Smooth muscle cell (in vitro differentiated cells): Measurements from ENCODE around the gene SLCO1A2. TPM values are rescaled to one million over a fixed set of nuclear protein-coding genes. Genes with fewer than 3 reads are reported as not detected.

ENCODE experiments used
- DNase-seq: peaks from one replicate; lab custom pipeline; 2025; ENCODE audit not compliant: unreplicated experiment; lab: John Stamatoyannopoulos, UW
- H2AFZ ChIP-seq: fragments of 200-600 bp; sonication (generic); 2 replicates; pipeline ENCODE4 v1.6.0; 2016; ENCODE audit warnings: antibody characterized with exemption, low read depth, mild to moderate bottlenecking
- H3F3A ChIP-seq: fragments of 200-600 bp; sonication (generic); 2 replicates; pipeline ENCODE4 v1.6.0; 2017; ENCODE audit warnings: antibody characterized with exemption, low read depth
- H3K27ac ChIP-seq: fragments of 200-600 bp; sonication (generic); 2 replicates; pipeline ENCODE4 v1.5.1; 2016; ENCODE audit warnings: low read depth, mild to moderate bottlenecking
- H3K27me3 ChIP-seq: fragments of 200-600 bp; sonication (generic); 2 replicates; pipeline ENCODE4 v1.6.1; 2016; ENCODE audit warnings: low read depth, mild to moderate bottlenecking
- H3K36me3 ChIP-seq: fragments of 200-600 bp; sonication (generic); 2 replicates; pipeline ENCODE4 v1.5.1; 2016; ENCODE audit warnings: low read depth
- H3K4me1 ChIP-seq: fragments of 200-600 bp; sonication (generic); 2 replicates; pipeline ENCODE4 v1.5.1; 2016; ENCODE audit warnings: low read depth
- H3K4me2 ChIP-seq: fragments of 200-600 bp; sonication (generic); 2 replicates; pipeline ENCODE4 v1.6.0; 2016; ENCODE audit warnings: mild to moderate bottlenecking
- H3K4me3 ChIP-seq: fragments of 200-600 bp; sonication (generic); 2 replicates; pipeline ENCODE4 v1.5.1; 2016; ENCODE audit warnings: mild to moderate bottlenecking
- H3K79me2 ChIP-seq: fragments of 200-600 bp; sonication (generic); 2 replicates; pipeline ENCODE4 v1.6.0; 2016; ENCODE audit warnings: low read depth, mild to moderate bottlenecking
- H3K9ac ChIP-seq: fragments of 200-600 bp; sonication (generic); 2 replicates; pipeline ENCODE4 v1.6.0; 2016; ENCODE audit warnings: low read depth
- H3K9me3 ChIP-seq: fragments of 200-600 bp; sonication (generic); replicated peaks from 2 replicates; pipeline ENCODE4 v1.5.1; 2016; ENCODE audit warnings: low read depth
- H4K20me1 ChIP-seq: fragments of 200-600 bp; sonication (generic); 2 replicates; pipeline ENCODE4 v1.6.0; 2016; ENCODE audit warnings: low read depth
- CTCF ChIP-seq: fragments of 200-600 bp; sonication (generic); IDR thresholded peaks from 2 replicates; pipeline ENCODE4 v1.5.1; 2017; ENCODE audit warnings: borderline replicate concordance, mild to moderate bottlenecking, antibody characterized with exemption; ENCODE audit not compliant: insufficient read depth, poor library complexity, severe bottlenecking
- WGBS: methylation state at CpG from one replicate; pipeline ENCODE4 v1.1.7; 2016; ENCODE audit warnings: low lambda C conversion rate; 5-methylcytosine and 5-hydroxymethylcytosine counted together
- polyA plus RNA-seq: library from polyadenylated mRNA; unstranded; fragments of >200 nt; fragmentation: Nextera tagmentation; extraction: Ambion mirVana; gene quantifications from 2 replicates; pipeline ENCODE4 v1.2.1, GENCODE V29; 2016
- total RNA-seq: library from RNA; depleted of rRNA; stranded (reverse); fragments of >200 nt; gene quantifications from 2 replicates; pipeline ENCODE4 v1.2.3, GENCODE V29; 2014

The SLCO1A2 gene
- total and polyA plus RNA-seq, 2 experiments from 2014 or later: 1.8 to 2.4 TPM

DNA sequence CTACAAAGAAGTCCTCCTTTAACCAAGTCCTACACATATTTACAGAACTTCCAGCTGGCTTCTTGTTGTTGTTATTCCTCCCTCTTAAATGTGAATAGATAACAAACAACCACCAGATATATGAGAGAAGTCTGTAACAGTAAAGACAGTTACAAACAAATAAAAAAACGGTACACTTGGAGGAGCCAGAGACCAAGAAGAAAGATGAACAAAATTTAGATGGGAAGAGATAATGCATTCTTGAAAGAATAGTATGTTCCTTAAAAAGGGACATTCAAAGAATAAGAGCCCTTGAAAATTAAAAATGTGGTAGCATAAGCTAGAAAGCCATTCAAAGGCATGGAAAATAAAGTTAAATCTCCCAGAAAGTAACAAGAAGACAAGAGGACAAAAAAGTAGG lies 25.9 kb downstream of the SLCO1A2 start:
- no peaks in the 10 kb centered on the region for H3F3A ChIP-seq
- H3K27me3 ChIP-seq: no peaks in the 10 kb centered on the region
- DNase-seq: no peak
- H3K36me3 ChIP-seq: no peaks in the 10 kb centered on the region
- no peaks in the 10 kb centered on the region for H4K20me1 ChIP-seq
- no peak for TF ChIP-seq CTCF
- 73% methylated on average over 1 of the region's 1 CpG for WGBS
- H3K4me3 ChIP-seq: no peak overlapping the region
- no peaks in the 10 kb centered on the region for H3K4me1 ChIP-seq
- H3K9me3 ChIP-seq: no peaks in the 10 kb centered on the region
- H3K9ac ChIP-seq: no peak overlapping the region
- no peak overlapping the region for H3K4me2 ChIP-seq
- H3K27ac ChIP-seq: no peak overlapping the region
- no peaks in the 10 kb centered on the region for H3K79me2 ChIP-seq
- no peak overlapping the region for H2AFZ ChIP-seq

DNA sequence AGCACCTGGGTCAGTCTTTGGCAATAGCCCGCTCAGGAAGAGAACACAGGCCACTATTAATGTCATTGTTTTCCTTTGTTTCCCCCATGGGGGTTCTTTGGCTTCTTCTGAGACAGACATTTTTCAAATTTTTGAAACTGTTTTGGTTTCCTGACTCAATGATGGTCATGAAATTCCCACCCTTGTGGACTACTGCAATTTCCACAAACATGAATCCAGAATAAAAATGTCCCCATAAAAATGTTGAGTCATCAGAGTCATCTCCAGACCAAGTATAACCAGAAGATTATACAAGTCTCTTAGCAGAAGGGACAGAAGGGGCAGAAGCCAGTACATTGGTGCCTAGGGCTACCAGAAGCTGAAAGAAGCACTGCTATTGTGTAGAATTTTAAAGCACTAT lies 29.1 kb downstream of the SLCO1A2 start:
- no peaks in the 10 kb centered on the region for H4K20me1 ChIP-seq
- 91% methylated on average over 1 of the region's 1 CpG for WGBS

DNA sequence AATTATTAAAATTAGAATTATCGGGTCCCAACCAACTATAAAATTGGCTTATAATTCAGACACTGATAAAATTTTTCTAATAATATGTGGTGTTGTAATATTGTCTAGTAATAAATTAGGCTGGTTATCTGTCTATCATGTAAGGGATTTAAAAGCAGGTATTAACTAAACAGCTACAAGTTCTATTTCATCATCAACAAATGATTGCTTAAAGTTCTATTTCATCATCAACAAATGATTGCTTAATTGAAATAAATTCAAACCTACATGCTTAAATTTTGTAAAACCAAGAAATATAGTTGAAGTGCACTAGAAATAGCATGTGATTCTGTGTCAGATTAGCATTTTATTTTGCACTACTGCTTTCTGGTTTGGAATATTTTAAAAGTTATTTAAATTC lies 34.1 kb downstream of the SLCO1A2 start:
- no peaks in the 10 kb centered on the region for H3K27me3 ChIP-seq
- H2AFZ ChIP-seq: no peak overlapping the region
- WGBS: 100% methylated on average over 1 of the region's 1 CpG
- H3K4me1 ChIP-seq: no peaks in the 10 kb centered on the region
- H3K9me3 ChIP-seq: no peaks in the 10 kb centered on the region
- no peaks in the 10 kb centered on the region for H3F3A ChIP-seq
- TF ChIP-seq CTCF: no peak
- H3K4me2 ChIP-seq: no peak overlapping the region
- H3K36me3 ChIP-seq: no peaks in the 10 kb centered on the region
- H3K9ac ChIP-seq: no peak overlapping the region
- no peak for DNase-seq
- no peak overlapping the region for H3K4me3 ChIP-seq
- H4K20me1 ChIP-seq: no peaks in the 10 kb centered on the region
- H3K27ac ChIP-seq: no peak overlapping the region
- H3K79me2 ChIP-seq: no peaks in the 10 kb centered on the region

More for the DNA sequence above, 29.1 kb downstream of the SLCO1A2 start:
- no peaks in the 10 kb centered on the region for H3K4me1 ChIP-seq
- no peak overlapping the region for H3K4me3 ChIP-seq
- no peak overlapping the region for H3K9ac ChIP-seq
- H3K79me2 ChIP-seq: no peaks in the 10 kb centered on the region
- H3K27me3 ChIP-seq: no peaks in the 10 kb centered on the region
- H3K27ac ChIP-seq: no peak overlapping the region
- no peaks in the 10 kb centered on the region for H3K9me3 ChIP-seq
- TF ChIP-seq CTCF: no peak
- H2AFZ ChIP-seq: no peak overlapping the region
- no peaks in the 10 kb centered on the region for H3F3A ChIP-seq
- H3K4me2 ChIP-seq: no peak overlapping the region
- no peak for DNase-seq
- H3K36me3 ChIP-seq: no peaks in the 10 kb centered on the region

- DNase-seq: no peak
- Histone ChIP-seq H3K4me3 (no peak overlapping the region), H4K20me1 (no peaks in the 10 kb centered on the region), H2AFZ (peak overlapping the region; percentile 54), H3K4me2 (no peak overlapping the region), H3K9ac (no peak overlapping the region), H3K4me1 (no peaks in the 10 kb centered on the region), H3K27ac (no peak overlapping the region), H3K9me3 (no peaks in the 10 kb centered on the region), H3K36me3 (no peaks in the 10 kb centered on the region), H3F3A (no peaks in the 10 kb centered on the region), H3K27me3 (no peaks in the 10 kb centered on the region), H3K79me2 (no peaks in the 10 kb centered on the region)
- 75% methylated on average over 4 of the region's 4 CpGs for WGBS
- TF ChIP-seq CTCF: peak; percentile 83
Measured at GRCh38 chr12:21296751-21297406, 37.8 kb downstream of the SLCO1A2 start.
